ENCODE results near the gene STAT5B.

Gene STAT5B

DNA sequence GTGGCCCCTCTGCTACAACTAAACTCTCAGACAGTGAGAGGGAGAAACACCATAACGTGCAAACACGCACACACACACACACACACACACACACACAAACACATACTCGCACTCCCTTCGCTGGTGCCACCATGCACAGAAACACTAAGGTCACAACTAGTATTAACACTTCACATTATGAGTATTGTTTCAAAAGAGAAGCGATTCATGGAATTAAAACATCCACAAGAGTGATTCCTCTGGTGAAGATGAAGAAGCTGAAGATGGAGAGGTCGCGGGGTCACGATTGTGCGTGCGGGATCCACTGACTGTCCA, 74.8 kb downstream of the STAT5B start:
- Histone ChIP-seq H3K9me3 (ENCODE audit: insufficient read depth, low read depth, low read length) (no peaks in the 10 kb centered on the region), H3K23ac (ENCODE audit: low read length) (no peak overlapping the region), H3K27me3 (ENCODE audit: insufficient read depth, low read length) (no peaks in the 10 kb centered on the region), H4K8ac (ENCODE audit: low read depth, low read length) (no peak overlapping the region), H3K27ac (ENCODE audit: low read depth, low read length) (no peak overlapping the region), H3K4me2 (ENCODE audit: low read length) (no peak overlapping the region), H3K79me2 (ENCODE audit: control insufficient read depth, insufficient read depth, low read length, poor library complexity) (no peaks in the 10 kb centered on the region), H2BK5ac (ENCODE audit: low read depth, low read length, poor library complexity) (no peak overlapping the region), H2BK120ac (ENCODE audit: insufficient read depth, low read length, poor library complexity) (no peak overlapping the region), H3K36me3 (ENCODE audit: control insufficient read depth in 1 of 2, insufficient read depth in 2 of 2, low read length in 2 of 2) (peaks cover 18 to 30% of the 10 kb centered on the region in 2 experiments), H3K18ac (ENCODE audit: low read length) (no peak overlapping the region), H3K4me1 (ENCODE audit: control insufficient read depth in 1 of 2, insufficient read depth in 2 of 2, low read length in 2 of 2) (no peaks in the 10 kb centered on the region), H4K12ac (ENCODE audit: low read depth, low read length) (no peak overlapping the region), H3K9ac (ENCODE audit: low read length) (no peak overlapping the region), H2AFZ (ENCODE audit: insufficient read depth, low read length, poor library complexity) (no peak overlapping the region), H3K4ac (ENCODE audit: low read depth, low read length) (no peak overlapping the region), H3K14ac (ENCODE audit: low read length) (no peak overlapping the region), H3K79me1 (ENCODE audit: low read length) (no peaks in the 10 kb centered on the region), H2AK5ac (ENCODE audit: low read length) (no peak overlapping the region), H4K91ac (ENCODE audit: low read depth, low read length) (no peak overlapping the region), H2BK12ac (ENCODE audit: low read length) (no peak overlapping the region), H3K4me3 (ENCODE audit: low read depth, low read length) (no peak overlapping the region)
- no CpG with 5 or more reads among the region's 10 CpGs for WGBS (ENCODE audit: extremely low coverage, insufficient coverage, insufficient read length)
- no peak for DNase-seq

- no peaks in the 10 kb centered on the region for H3K9me3 ChIP-seq (ENCODE audit: insufficient read depth, low read depth, low read length)
- no CpG with 5 or more reads among the region's 14 CpGs for WGBS (ENCODE audit: extremely low coverage, insufficient coverage, insufficient read length)
- no peak overlapping the region for H3K14ac ChIP-seq (ENCODE audit: low read length)
These were observed 75.3 kb downstream of the STAT5B start for GRCh38 chr17:42200706-42201457.

GRCh38 chr17:42199416-42200011, 76.7 kb downstream of the STAT5B start:
- Histone ChIP-seq H2BK5ac (ENCODE audit: low read depth, low read length, poor library complexity) (no peak overlapping the region), H4K91ac (ENCODE audit: low read depth, low read length) (no peak overlapping the region), H3K14ac (ENCODE audit: low read length) (no peak overlapping the region), H2BK12ac (ENCODE audit: low read length) (no peak overlapping the region), H3K27ac (ENCODE audit: low read depth, low read length) (no peak overlapping the region), H3K9ac (ENCODE audit: low read length) (peak overlapping the region; percentile 15), H4K12ac (ENCODE audit: low read depth, low read length) (no peak overlapping the region), H3K4me2 (ENCODE audit: low read length) (no peak overlapping the region), H2BK120ac (ENCODE audit: insufficient read depth, low read length, poor library complexity) (no peak overlapping the region), H3K79me1 (ENCODE audit: low read length) (no peaks in the 10 kb centered on the region), H2AFZ (ENCODE audit: insufficient read depth, low read length, poor library complexity) (no peak overlapping the region), H4K8ac (ENCODE audit: low read depth, low read length) (no peak overlapping the region), H3K79me2 (ENCODE audit: control insufficient read depth, insufficient read depth, low read length, poor library complexity) (no peaks in the 10 kb centered on the region), H3K4me3 (ENCODE audit: low read depth, low read length) (no peak overlapping the region), H2AK5ac (ENCODE audit: low read length) (no peak overlapping the region), H3K4ac (ENCODE audit: low read depth, low read length) (no peak overlapping the region), H3K27me3 (ENCODE audit: insufficient read depth, low read length) (no peaks in the 10 kb centered on the region), H3K4me1 (ENCODE audit: control insufficient read depth in 1 of 2, insufficient read depth in 2 of 2, low read length in 2 of 2) (peaks cover 0 to 1% of the 10 kb centered on the region in 2 experiments), H3K9me3 (ENCODE audit: insufficient read depth, low read depth, low read length) (no peaks in the 10 kb centered on the region), H3K23ac (ENCODE audit: low read length) (no peak overlapping the region), H3K18ac (ENCODE audit: low read length) (no peak overlapping the region), H3K36me3 (ENCODE audit: control insufficient read depth in 1 of 2, insufficient read depth in 2 of 2, low read length in 2 of 2) (peaks cover 18 to 25% of the 10 kb centered on the region in 2 experiments)
- no CpG with 5 or more reads among the region's 12 CpGs for WGBS (ENCODE audit: extremely low coverage, insufficient coverage, insufficient read length)
- no peak for DNase-seq

More at GRCh38 chr17:42200706-42201457, 75.3 kb downstream of the STAT5B start:
- H3K79me2 ChIP-seq (ENCODE audit: control insufficient read depth, insufficient read depth, low read length, poor library complexity), result no peaks in the 10 kb centered on the region
- no peak for DNase-seq
- H3K4me1 ChIP-seq (ENCODE audit: control insufficient read depth in 1 of 2, insufficient read depth in 2 of 2, low read length in 2 of 2), result no peaks in the 10 kb centered on the region
- no peak overlapping the region for H3K18ac ChIP-seq (ENCODE audit: low read length)
- H2BK12ac ChIP-seq (ENCODE audit: low read length), result no peak overlapping the region
- no peak overlapping the region for H3K4ac ChIP-seq (ENCODE audit: low read depth, low read length)
- no peak overlapping the region for H2BK120ac ChIP-seq (ENCODE audit: insufficient read depth, low read length, poor library complexity)
- no peak overlapping the region for H2BK5ac ChIP-seq (ENCODE audit: low read depth, low read length, poor library complexity)
- H3K4me2 ChIP-seq (ENCODE audit: low read length), result no peak overlapping the region
- H3K27me3 ChIP-seq (ENCODE audit: insufficient read depth, low read length), result no peaks in the 10 kb centered on the region
- H3K9ac ChIP-seq (ENCODE audit: low read length), result no peak overlapping the region
- no peak overlapping the region for H3K23ac ChIP-seq (ENCODE audit: low read length)
- H4K91ac ChIP-seq (ENCODE audit: low read depth, low read length), result no peak overlapping the region
- peaks cover 18 to 28% of the 10 kb centered on the region in 2 experiments for H3K36me3 ChIP-seq (ENCODE audit: control insufficient read depth in 1 of 2, insufficient read depth in 2 of 2, low read length in 2 of 2)
- H2AK5ac ChIP-seq (ENCODE audit: low read length), result no peak overlapping the region
- H4K8ac ChIP-seq (ENCODE audit: low read depth, low read length), result no peak overlapping the region
- H4K12ac ChIP-seq (ENCODE audit: low read depth, low read length), result no peak overlapping the region
- H3K79me1 ChIP-seq (ENCODE audit: low read length), result no peaks in the 10 kb centered on the region
- H3K27ac ChIP-seq (ENCODE audit: low read depth, low read length), result no peak overlapping the region
- H2AFZ ChIP-seq (ENCODE audit: insufficient read depth, low read length, poor library complexity), result no peak overlapping the region
- no peak overlapping the region for H3K4me3 ChIP-seq (ENCODE audit: low read depth, low read length)

- no peaks in the 10 kb centered on the region for H3K9me3 ChIP-seq (ENCODE audit: insufficient read depth, low read depth, low read length)
- no peak overlapping the region for H4K12ac ChIP-seq (ENCODE audit: low read depth, low read length)
- no peak overlapping the region for H3K27ac ChIP-seq (ENCODE audit: low read depth, low read length)
- peaks cover 17 to 22% of the 10 kb centered on the region in 2 experiments for H3K36me3 ChIP-seq (ENCODE audit: control insufficient read depth in 1 of 2, insufficient read depth in 2 of 2, low read length in 2 of 2)
- no CpG with 5 or more reads among the region's 4 CpGs for WGBS (ENCODE audit: extremely low coverage, insufficient coverage, insufficient read length)
- peaks cover 2% of the 10 kb centered on the region for H3K79me1 ChIP-seq (ENCODE audit: low read length)
- H2AK5ac ChIP-seq (ENCODE audit: low read length), result no peak overlapping the region
- H2BK5ac ChIP-seq (ENCODE audit: low read depth, low read length, poor library complexity), result no peak overlapping the region
- H2AFZ ChIP-seq (ENCODE audit: insufficient read depth, low read length, poor library complexity), result no peak overlapping the region
- no peak overlapping the region for H3K4ac ChIP-seq (ENCODE audit: low read depth, low read length)
- no peak overlapping the region for H3K14ac ChIP-seq (ENCODE audit: low read length)
- peaks cover 0 to 4% of the 10 kb centered on the region in 2 experiments for H3K4me1 ChIP-seq (ENCODE audit: control insufficient read depth in 1 of 2, insufficient read depth in 2 of 2, low read length in 2 of 2)
- H2BK120ac ChIP-seq (ENCODE audit: insufficient read depth, low read length, poor library complexity), result no peak overlapping the region
- H3K79me2 ChIP-seq (ENCODE audit: control insufficient read depth, insufficient read depth, low read length, poor library complexity), result no peaks in the 10 kb centered on the region
- no peak overlapping the region for H4K91ac ChIP-seq (ENCODE audit: low read depth, low read length)
- H3K4me3 ChIP-seq (ENCODE audit: low read depth, low read length), result no peak overlapping the region
- no peak overlapping the region for H4K8ac ChIP-seq (ENCODE audit: low read depth, low read length)
- no peaks in the 10 kb centered on the region for H3K27me3 ChIP-seq (ENCODE audit: insufficient read depth, low read length)
- H3K4me2 ChIP-seq (ENCODE audit: low read length), result no peak overlapping the region
- H3K9ac ChIP-seq (ENCODE audit: low read length), result no peak overlapping the region
- no peak for DNase-seq
- no peak overlapping the region for H3K23ac ChIP-seq (ENCODE audit: low read length)
- no peak overlapping the region for H2BK12ac ChIP-seq (ENCODE audit: low read length)
- no peak overlapping the region for H3K18ac ChIP-seq (ENCODE audit: low read length)
These were observed 77.3 kb downstream of the STAT5B start for GRCh38 chr17:42198897-42199296.
